Hepatocyte (in vitro differentiated cells): Measurements from ENCODE around the gene GNG13. TPM values are rescaled to one million over a fixed set of nuclear protein-coding genes. Genes with fewer than 3 reads are reported as not detected.

Experiments
- DNase-seq: peaks from one replicate; pipeline ENCODE4 v3.0.0-alpha.2; 2016; ENCODE audit warnings: low spot score
- H2AFZ ChIP-seq: fragments of 200-600 bp; sonication (generic); 2 replicates; pipeline ENCODE4 v1.6.0; 2016; ENCODE audit warnings: antibody characterized with exemption, mild to moderate bottlenecking
- H3K27ac ChIP-seq: fragments of 200-600 bp; sonication (generic); 2 replicates; pipeline ENCODE4 v1.5.1; 2016; ENCODE audit warnings: mild to moderate bottlenecking
- H3K27me3 ChIP-seq: fragments of 200-600 bp; sonication (generic); 2 replicates; pipeline ENCODE4 v1.6.1; 2016
- H3K36me3 ChIP-seq: fragments of 200-600 bp; sonication (generic); replicated peaks from 2 replicates; pipeline ENCODE4 v1.5.1; 2016; ENCODE audit warnings: low read depth; ENCODE audit not compliant: insufficient read depth
- H3K4me1 ChIP-seq: fragments of 200-600 bp; sonication (generic); 2 replicates; pipeline ENCODE4 v1.5.1; 2016; ENCODE audit warnings: mild to moderate bottlenecking, moderate library complexity; ENCODE audit not compliant: insufficient read depth
- H3K4me2 ChIP-seq: fragments of 200-600 bp; sonication (generic); 2 replicates; pipeline ENCODE4 v1.6.0; 2016
- H3K4me3 ChIP-seq: fragments of 200-600 bp; sonication (generic); 2 replicates; pipeline ENCODE4 v1.5.1; 2016; ENCODE audit warnings: mild to moderate bottlenecking
- H3K79me2 ChIP-seq: fragments of 200-600 bp; sonication (generic); 2 replicates; pipeline ENCODE4 v1.6.0; 2017; ENCODE audit warnings: mild to moderate bottlenecking
- H3K9me2 ChIP-seq: fragments of 200-600 bp; sonication (generic); replicated peaks from 2 replicates; pipeline ENCODE4 v1.6.0; 2017; ENCODE audit warnings: mild to moderate bottlenecking; ENCODE audit not compliant: insufficient read depth
- H3K9me3 ChIP-seq: fragments of 200-600 bp; sonication (generic); 2 replicates; pipeline ENCODE4 v1.5.1; 2016; ENCODE audit warnings: low read depth, mild to moderate bottlenecking
- H4K20me1 ChIP-seq: fragments of 200-600 bp; sonication (generic); 2 replicates; pipeline ENCODE4 v1.6.0; 2016; ENCODE audit warnings: mild to moderate bottlenecking; ENCODE audit not compliant: insufficient read depth, poor library complexity, severe bottlenecking
- CTCF ChIP-seq: fragments of 200-600 bp; sonication (generic); IDR thresholded peaks from 2 replicates; pipeline ENCODE4 v1.5.1; 2016; ENCODE audit warnings: antibody characterized with exemption, mild to moderate bottlenecking; ENCODE audit not compliant: poor library complexity
- EZH2 ChIP-seq: fragments of 200-600 bp; sonication (generic); IDR thresholded peaks from 2 replicates; pipeline ENCODE4 v1.6.1; 2016; ENCODE audit warnings: antibody characterized with exemption, mild to moderate bottlenecking, borderline replicate concordance
- EZH2phosphoT487 ChIP-seq: fragments of 200-600 bp; sonication (generic); IDR thresholded peaks from one replicate; pipeline ENCODE4 v1.6.1; 2018; ENCODE audit warnings: antibody characterized with exemption, mild to moderate bottlenecking, low read depth, moderate library complexity; ENCODE audit not compliant: unreplicated experiment, severe bottlenecking
- WGBS: methylation state at CpG from one replicate; pipeline ENCODE4 v1.1.6; 2016; ENCODE audit warnings: low lambda C conversion rate; ENCODE audit errors: missing lambda C conversion rate; 5-methylcytosine and 5-hydroxymethylcytosine counted together
- microRNA counts: library from miRNA; unstranded; fragments of <30 nt; microRNA quantifications from one replicate; lab custom pipeline; 2017
- microRNA-seq: library from miRNA; unstranded; fragments of <30 nt; microRNA quantifications from one replicate; pipeline ENCODE4, GENCODE V29; 2017
- polyA plus RNA-seq: library from polyadenylated mRNA; unstranded; fragments of >200 nt; fragmentation: Nextera tagmentation; extraction: Ambion mirVana; gene quantifications from 2 replicates; pipeline ENCODE4 v1.2.1, GENCODE V29; 2016
- small RNA-seq: library from RNA; depleted of rRNA; stranded (forward); fragments of <200 nt; gene quantifications from one replicate; pipeline ENCODE3, GENCODE V24; 2014
- total RNA-seq: library from RNA; depleted of rRNA; stranded (reverse); fragments of >200 nt; gene quantifications from 2 replicates; pipeline ENCODE4 v1.2.3, GENCODE V29; 2014

The GNG13 gene
- total and polyA plus RNA-seq, 2 experiments from 2014 or later = not detected

GRCh38 chr16:751152-752006 is 49.2 kb downstream of the GNG13 start:
- H4K20me1 ChIP-seq = no peaks in the 10 kb centered on the region
- H2AFZ ChIP-seq = no peak overlapping the region
- H3K27me3 ChIP-seq = peaks cover 3% of the 10 kb centered on the region
- H3K27ac ChIP-seq = peak overlapping the region; percentile 51
- peaks cover 7% of the 10 kb centered on the region for H3K4me1 ChIP-seq
- no peak overlapping the region for H3K4me3 ChIP-seq
- DNase-seq = no peak
- no peaks in the 10 kb centered on the region for H3K36me3 ChIP-seq
- peak overlapping the region; percentile 46 for H3K4me2 ChIP-seq
- H3K79me2 ChIP-seq = no peaks in the 10 kb centered on the region
- no peaks in the 10 kb centered on the region for H3K9me3 ChIP-seq
- H3K9me2 ChIP-seq = no peaks in the 10 kb centered on the region
- WGBS = 62% methylated on average over 33 of the region's 39 CpGs
- TF ChIP-seq EZH2 (no peak), CTCF (no peak), EZH2phosphoT487 (no peak)

- no peaks in the 10 kb centered on the region for H3K9me3 ChIP-seq
- H3K4me2 ChIP-seq = no peak overlapping the region
- no peaks in the 10 kb centered on the region for H3K36me3 ChIP-seq
- no peaks in the 10 kb centered on the region for H4K20me1 ChIP-seq
- peaks cover 7% of the 10 kb centered on the region for H3K4me1 ChIP-seq
- H3K27me3 ChIP-seq = peaks cover 3% of the 10 kb centered on the region
- WGBS = 55% methylated on average over 9 of the region's 9 CpGs
- H3K79me2 ChIP-seq = no peaks in the 10 kb centered on the region
- no peak overlapping the region for H3K4me3 ChIP-seq
- TF ChIP-seq CTCF (no peak), EZH2 (no peak), EZH2phosphoT487 (no peak)
- no peaks in the 10 kb centered on the region for H3K9me2 ChIP-seq
- peak overlapping the region; percentile 80 for H3K27ac ChIP-seq
- DNase-seq = peak; percentile 67
- no peak overlapping the region for H2AFZ ChIP-seq
Observed at GRCh38 chr16:750485-750884, 50.0 kb downstream of the GNG13 start.

- Histone ChIP-seq H2AFZ (no peak overlapping the region), H3K36me3 (no peaks in the 10 kb centered on the region), H3K4me1 (peaks cover 7% of the 10 kb centered on the region), H3K27ac (peak overlapping the region; percentile 80), H3K9me2 (no peaks in the 10 kb centered on the region), H4K20me1 (no peaks in the 10 kb centered on the region), H3K27me3 (peaks cover 3% of the 10 kb centered on the region), H3K4me2 (no peak overlapping the region), H3K79me2 (no peaks in the 10 kb centered on the region), H3K9me3 (no peaks in the 10 kb centered on the region), H3K4me3 (no peak overlapping the region)
- no peak for TF ChIP-seq CTCF
- TF ChIP-seq EZH2 = no peak
- TF ChIP-seq EZH2phosphoT487 = no peak
- DNase-seq = peak; percentile 63
- 85% methylated on average over 6 of the region's 6 CpGs for WGBS
Observed at GRCh38 chr16:749010-749409, 51.5 kb downstream of the GNG13 start.

MicroRNAs within 50 kb of the gene (microRNA counts, 767-probe panel; counts per million panel counts)
- microRNA hsa-miR-662 (lab: Ali Mortazavi, UCI) = not detected

Small RNAs within 50 kb of the gene (microRNA-seq; reads per million reads assigned to microRNA genes)
- gene MIR662 = not detected

Small RNAs within 50 kb of the gene (small RNA-seq; reads per million reads assigned to genes)
- gene MIR662 = not detected

Other genes starting within 250 kb of the GNG13 start
- not detected in 2 replicates for gene PRR35, start 240.3 kb downstream of the GNG13 start, total RNA-seq
- not detected in 2 replicates for gene PRR35, start 240.3 kb downstream of the GNG13 start, polyA plus RNA-seq
- 1.0 and 1.2 TPM in 2 replicates for gene NHLRC4, start 233.7 kb downstream of the GNG13 start, total RNA-seq
- gene NHLRC4, start 233.7 kb downstream of the GNG13 start, polyA plus RNA-seq = 0.25 and 1.7 TPM in 2 replicates
- 26.7 and 30.0 TPM in 2 replicates for gene PIGQ, start 230.8 kb downstream of the GNG13 start, total RNA-seq
- gene PIGQ, start 230.8 kb downstream of the GNG13 start, polyA plus RNA-seq = 58.6 and 64.6 TPM in 2 replicates
- 28.4 and 30.2 TPM in 2 replicates for gene RAB40C, start 210.7 kb downstream of the GNG13 start, total RNA-seq
- gene RAB40C, start 210.7 kb downstream of the GNG13 start, polyA plus RNA-seq = 30.8 and 32.7 TPM in 2 replicates
- 0.24 and 0.43 TPM in 2 replicates for gene WFIKKN1, start 169.7 kb downstream of the GNG13 start, total RNA-seq
- gene WFIKKN1, start 169.7 kb downstream of the GNG13 start, polyA plus RNA-seq = 0.88 and 2.1 TPM in 2 replicates
- gene METTL26, start 164.4 kb downstream of the GNG13 start, total RNA-seq = 75.4 and 77.9 TPM in 2 replicates
- 151 and 155 TPM in 2 replicates for gene METTL26, start 164.4 kb downstream of the GNG13 start, polyA plus RNA-seq
- 43.0 and 61.4 TPM in 2 replicates for gene MCRIP2, start 158.9 kb downstream of the GNG13 start, total RNA-seq
- 95.2 and 100 TPM in 2 replicates for gene MCRIP2, start 158.9 kb downstream of the GNG13 start, polyA plus RNA-seq
- 6.4 and 14.4 TPM in 2 replicates for gene WDR90, start 151.4 kb downstream of the GNG13 start, total RNA-seq
- gene WDR90, start 151.4 kb downstream of the GNG13 start, polyA plus RNA-seq = 25.1 and 30.3 TPM in 2 replicates
- gene RHOT2, start 132.6 kb downstream of the GNG13 start, total RNA-seq = 41.8 and 63.2 TPM in 2 replicates
- 158 and 201 TPM in 2 replicates for gene RHOT2, start 132.6 kb downstream of the GNG13 start, polyA plus RNA-seq
- gene RHBDL1, start 125.1 kb downstream of the GNG13 start, total RNA-seq = 2.3 and 3.4 TPM in 2 replicates
- 4.2 and 8.1 TPM in 2 replicates for gene RHBDL1, start 125.1 kb downstream of the GNG13 start, polyA plus RNA-seq
- 116 TPM in 2 replicates for gene STUB1, start 120.3 kb downstream of the GNG13 start, total RNA-seq
- gene STUB1, start 120.3 kb downstream of the GNG13 start, polyA plus RNA-seq = 231 and 249 TPM in 2 replicates
- 44.3 and 47.8 TPM in 2 replicates for gene JMJD8, start 116.4 kb downstream of the GNG13 start, total RNA-seq
- 83.4 and 84.3 TPM in 2 replicates for gene JMJD8, start 116.4 kb downstream of the GNG13 start, polyA plus RNA-seq
- gene WDR24, start 110.3 kb downstream of the GNG13 start, total RNA-seq = 6.7 and 15.1 TPM in 2 replicates
- 22.2 and 24.0 TPM in 2 replicates for gene WDR24, start 110.3 kb downstream of the GNG13 start, polyA plus RNA-seq
- 0.07 and 0.28 TPM in 2 replicates for gene FBXL16, start 94.9 kb downstream of the GNG13 start, total RNA-seq
- gene FBXL16, start 94.9 kb downstream of the GNG13 start, polyA plus RNA-seq = 0.28 and 0.38 TPM in 2 replicates
- gene METRN, start 85.6 kb downstream of the GNG13 start, total RNA-seq = 8.3 and 22.7 TPM in 2 replicates
- gene METRN, start 85.6 kb downstream of the GNG13 start, polyA plus RNA-seq = 68.1 and 80.4 TPM in 2 replicates
- 32.0 and 38.8 TPM in 2 replicates for gene ANTKMT, start 79.6 kb downstream of the GNG13 start, total RNA-seq
- gene ANTKMT, start 79.6 kb downstream of the GNG13 start, polyA plus RNA-seq = 81.0 and 81.8 TPM in 2 replicates
- gene CCDC78, start 74.3 kb downstream of the GNG13 start, total RNA-seq = 2.2 and 3.4 TPM in 2 replicates
- gene CCDC78, start 74.3 kb downstream of the GNG13 start, polyA plus RNA-seq = 5.8 and 6.8 TPM in 2 replicates
- gene HAGHL, start 73.6 kb downstream of the GNG13 start, total RNA-seq = 14.5 and 15.5 TPM in 2 replicates
- 31.5 and 32.3 TPM in 2 replicates for gene HAGHL, start 73.6 kb downstream of the GNG13 start, polyA plus RNA-seq
- gene CIAO3, start 59.7 kb downstream of the GNG13 start, total RNA-seq = 28.5 and 39.0 TPM in 2 replicates
- gene CIAO3, start 59.7 kb downstream of the GNG13 start, polyA plus RNA-seq = 42.8 and 61.8 TPM in 2 replicates
- 2.4 and 2.5 TPM in 2 replicates for gene MSLN, start 40.0 kb downstream of the GNG13 start, total RNA-seq
- gene MSLN, start 40.0 kb downstream of the GNG13 start, polyA plus RNA-seq = 5.6 and 8.0 TPM in 2 replicates
- gene RPUSD1, start 12.4 kb downstream of the GNG13 start, total RNA-seq = 25.2 and 27.6 TPM in 2 replicates
- 34.5 and 37.8 TPM in 2 replicates for gene RPUSD1, start 12.4 kb downstream of the GNG13 start, polyA plus RNA-seq
- gene CHTF18, start 12.1 kb downstream of the GNG13 start, total RNA-seq = 5.1 and 9.7 TPM in 2 replicates
- 18.1 and 21.6 TPM in 2 replicates for gene CHTF18, start 12.1 kb downstream of the GNG13 start, polyA plus RNA-seq
- 25.8 and 27.2 TPM in 2 replicates for gene LMF1, start 170.2 kb upstream of the GNG13 start, total RNA-seq
- 29.3 and 34.3 TPM in 2 replicates for gene LMF1, start 170.2 kb upstream of the GNG13 start, polyA plus RNA-seq
- 2.7 and 3.8 TPM in 2 replicates for gene SOX8, start 181.0 kb upstream of the GNG13 start, total RNA-seq
- gene SOX8, start 181.0 kb upstream of the GNG13 start, polyA plus RNA-seq = 3.8 and 4.7 TPM in 2 replicates